Chondrocyte (in vitro differentiated cells): ENCODE measurements around the gene TTLL1. TPM values are rescaled to one million over a fixed set of nuclear protein-coding genes. Genes with fewer than 3 reads are reported as not detected.

Experiments
- DNase-seq: peaks from one replicate; pipeline ENCODE4 v3.0.0; 2021; ENCODE audit warnings: mixed read lengths, low spot score
- H3K27ac Mint-ChIP-seq: one replicate; pipeline ENCODE4 v1.8.0; 2021; ENCODE audit warnings: mild to moderate bottlenecking, moderate library complexity, mixed read lengths; ENCODE audit not compliant: unreplicated experiment
- H3K27me3 Mint-ChIP-seq: 2 replicates; pipeline ENCODE4 v1.8.0; 2021; ENCODE audit warnings: low read depth, mixed read lengths
- H3K36me3 Mint-ChIP-seq: 2 replicates; pipeline ENCODE4 v1.8.0; 2021; ENCODE audit warnings: low read depth, mixed read lengths
- H3K4me1 Mint-ChIP-seq: 2 replicates; pipeline ENCODE4 v1.8.0; 2021; ENCODE audit warnings: low read depth, mild to moderate bottlenecking, mixed read lengths
- H3K4me3 Mint-ChIP-seq: one replicate; pipeline ENCODE4 v1.8.0; 2021; ENCODE audit warnings: mild to moderate bottlenecking, moderate library complexity, mixed read lengths; ENCODE audit not compliant: unreplicated experiment
- H3K9me3 Mint-ChIP-seq: 2 replicates; pipeline ENCODE4 v1.8.0; 2021; ENCODE audit warnings: low read depth, mixed read lengths
- CTCF ChIP-seq: fragments of 200-600 bp; sonication (generic); IDR thresholded peaks from 2 replicates; pipeline ENCODE4 v1.5.0; 2021; ENCODE audit warnings: antibody characterized with exemption, mild to moderate bottlenecking, moderate library complexity
- total RNA-seq: library from RNA; stranded (reverse); gene quantifications from 3 replicates; pipeline ENCODE4 v1.2.1, GENCODE V29; 2021

The TTLL1 gene
- total RNA-seq, 1 donor from 2014 or later, result 18.1 TPM

DNA sequence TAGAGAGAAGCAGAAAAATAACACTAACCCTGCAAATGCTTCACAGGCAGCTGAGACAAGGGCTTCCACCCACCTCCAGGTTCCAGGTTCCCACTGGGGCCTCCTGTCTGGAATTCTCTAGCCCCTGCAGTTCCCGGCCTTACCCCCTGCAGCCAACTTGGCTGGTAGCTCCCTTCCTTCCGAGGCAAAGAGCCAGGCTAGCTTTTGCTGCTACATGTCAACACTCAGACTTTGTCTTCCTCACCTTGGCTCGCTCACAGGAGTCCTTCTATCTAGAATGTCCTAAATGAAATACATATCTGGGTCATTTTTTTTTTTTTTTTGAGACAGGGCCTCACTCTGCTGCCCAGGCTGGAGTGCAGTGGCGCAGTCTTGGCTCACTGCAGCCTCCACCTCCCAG lies 9.9 kb upstream of the TTLL1 start:
- TF ChIP-seq CTCF, result no peak
- Mint-ChIP-seq H3K4me1 (no peaks in the 10 kb centered on the region), H3K27me3 (no peaks in the 10 kb centered on the region), H3K4me3 (no peak overlapping the region), H3K36me3 (peaks cover 2% of the 10 kb centered on the region), H3K27ac (no peak overlapping the region), H3K9me3 (peaks cover 4% of the 10 kb centered on the region)
- DNase-seq, result no peak

DNA sequence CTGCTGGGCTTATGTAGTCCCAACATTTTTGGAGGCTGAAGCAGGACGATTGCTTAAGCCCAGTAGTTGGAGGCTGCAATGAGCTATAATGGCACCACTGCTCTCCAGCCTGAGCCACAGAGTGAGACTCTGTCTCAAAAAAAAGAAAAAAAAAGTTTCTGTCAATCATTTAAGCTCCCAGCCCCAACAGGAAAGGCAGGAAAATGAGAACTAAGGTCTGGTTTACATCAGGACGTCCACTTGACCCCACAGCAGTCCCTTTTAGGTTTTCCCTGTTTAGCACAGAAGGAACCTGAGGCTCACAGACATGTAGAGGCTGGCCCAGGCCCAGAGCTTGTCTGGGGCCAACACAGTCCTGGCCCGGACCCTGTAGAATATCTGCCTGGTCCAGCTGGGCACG lies 9.2 kb upstream of the TTLL1 start:
- TF ChIP-seq CTCF, result no peak
- Mint-ChIP-seq H3K4me3 (no peak overlapping the region), H3K4me1 (no peaks in the 10 kb centered on the region), H3K27me3 (no peaks in the 10 kb centered on the region), H3K27ac (no peak overlapping the region), H3K9me3 (peaks cover 4% of the 10 kb centered on the region), H3K36me3 (peaks cover 2% of the 10 kb centered on the region)
- no peak for DNase-seq

- H3K36me3 Mint-ChIP-seq, result peaks cover 2% of the 10 kb centered on the region
- no peak overlapping the region for H3K4me3 Mint-ChIP-seq
- H3K27ac Mint-ChIP-seq, result no peak overlapping the region
- peaks cover 4% of the 10 kb centered on the region for H3K9me3 Mint-ChIP-seq
- no peak for TF ChIP-seq CTCF
- no peak for DNase-seq
- no peaks in the 10 kb centered on the region for H3K27me3 Mint-ChIP-seq
- H3K4me1 Mint-ChIP-seq, result no peaks in the 10 kb centered on the region
Observed at GRCh38 chr22:43096420-43096819, 7.2 kb upstream of the TTLL1 start.

DNA sequence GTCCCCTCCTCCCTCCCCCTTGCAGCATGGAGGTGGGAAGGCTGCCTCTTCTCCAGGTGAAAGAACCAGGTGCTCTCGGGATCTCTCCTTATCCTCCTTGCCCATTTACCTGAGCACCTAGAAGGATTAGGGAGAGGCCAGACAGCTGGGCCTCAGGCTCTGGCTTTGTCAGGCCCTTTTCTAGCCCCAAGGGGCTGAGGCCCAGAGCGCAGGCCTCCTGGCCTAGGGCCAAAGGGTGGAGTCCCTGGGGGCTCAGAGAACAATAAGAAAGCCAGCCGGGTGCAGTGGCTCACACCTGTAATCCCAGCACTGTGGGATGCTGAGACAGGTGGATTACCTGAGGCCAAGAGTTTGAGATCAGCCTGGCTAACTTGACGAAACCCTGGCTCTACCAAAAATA lies 5.4 kb upstream of the TTLL1 start:
- Mint-ChIP-seq H3K4me1 (peaks cover 7% of the 10 kb centered on the region), H3K27me3 (no peaks in the 10 kb centered on the region), H3K27ac (no peak overlapping the region), H3K4me3 (no peak overlapping the region), H3K9me3 (peaks cover 4% of the 10 kb centered on the region), H3K36me3 (peaks cover 2% of the 10 kb centered on the region)
- DNase-seq, result no peak
- no peak for TF ChIP-seq CTCF

- H3K27ac Mint-ChIP-seq, result no peak overlapping the region
- no peak overlapping the region for H3K4me3 Mint-ChIP-seq
- peaks cover 2% of the 10 kb centered on the region for H3K36me3 Mint-ChIP-seq
- peak; percentile 21 for TF ChIP-seq CTCF
- no peaks in the 10 kb centered on the region for H3K27me3 Mint-ChIP-seq
- peaks cover 10% of the 10 kb centered on the region for H3K4me1 Mint-ChIP-seq
- H3K9me3 Mint-ChIP-seq, result peaks cover 4% of the 10 kb centered on the region
- DNase-seq, result no peak
Observed at GRCh38 chr22:43094085-43094484, 4.9 kb upstream of the TTLL1 start.
